Body of pancreas (tissue), 4 donors: ENCODE results near the gene EDIL3.

Experiments used
- POLR2A ChIP-seq, 3 donors: fragments of 450-650 bp; IDR thresholded peaks; one replicate each; pipeline ENCODE4 v1.6.1; 2016; ENCODE audit warnings: antibody characterized with exemption in 3 of 3, mild to moderate bottlenecking in 2 of 3
- TF ChIP-seq, protein P1 (sequence below), 7 experiments: fragments of 450-650 bp in 4 of 7; fragments of 200-600 bp in 3 of 7; sonication (generic) in 3 of 7; IDR thresholded peaks; one replicate each; pipeline ENCODE4 v1.5.1; 2016 to 2019; ENCODE audit warnings: antibody characterized with exemption in 7 of 7

GRCh38 chr5:84287951-84288350, 96.7 kb downstream of the EDIL3 start:
- no peak for TF ChIP-seq POLR2A (IDR thresholded peaks at IDR 0.05)
- TF ChIP-seq, protein P1, sequence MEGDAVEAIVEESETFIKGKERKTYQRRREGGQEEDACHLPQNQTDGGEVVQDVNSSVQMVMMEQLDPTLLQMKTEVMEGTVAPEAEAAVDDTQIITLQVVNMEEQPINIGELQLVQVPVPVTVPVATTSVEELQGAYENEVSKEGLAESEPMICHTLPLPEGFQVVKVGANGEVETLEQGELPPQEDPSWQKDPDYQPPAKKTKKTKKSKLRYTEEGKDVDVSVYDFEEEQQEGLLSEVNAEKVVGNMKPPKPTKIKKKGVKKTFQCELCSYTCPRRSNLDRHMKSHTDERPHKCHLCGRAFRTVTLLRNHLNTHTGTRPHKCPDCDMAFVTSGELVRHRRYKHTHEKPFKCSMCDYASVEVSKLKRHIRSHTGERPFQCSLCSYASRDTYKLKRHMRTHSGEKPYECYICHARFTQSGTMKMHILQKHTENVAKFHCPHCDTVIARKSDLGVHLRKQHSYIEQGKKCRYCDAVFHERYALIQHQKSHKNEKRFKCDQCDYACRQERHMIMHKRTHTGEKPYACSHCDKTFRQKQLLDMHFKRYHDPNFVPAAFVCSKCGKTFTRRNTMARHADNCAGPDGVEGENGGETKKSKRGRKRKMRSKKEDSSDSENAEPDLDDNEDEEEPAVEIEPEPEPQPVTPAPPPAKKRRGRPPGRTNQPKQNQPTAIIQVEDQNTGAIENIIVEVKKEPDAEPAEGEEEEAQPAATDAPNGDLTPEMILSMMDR (IDR thresholded peaks at IDR 0.05), result no peak
